Stimulated activated naive CD8-positive, alpha-beta T cell treated with anti-CD3 and anti-CD28 coated beads, Interleukin-15, Interleukin-2, amounts not matched to agents 100 U/mL and 50 U/mL, for 24 hours (primary cell): ENCODE measurements around the gene ECD.
"Not testable (repeated sequence)": the region's sequence is repeated elsewhere in the genome, so short reads cannot be mapped to it uniquely, and the experiment has no call there.

ENCODE experiments used
- ATAC-seq: fragments of 150-1000 bp; cut with Tn5 transposase; one replicate; pipeline ENCODE4 v1.10.0; 2021
- DNase-seq: peaks from one replicate; pipeline ENCODE4 v3.0.0; 2021

ECD gene

DNA sequence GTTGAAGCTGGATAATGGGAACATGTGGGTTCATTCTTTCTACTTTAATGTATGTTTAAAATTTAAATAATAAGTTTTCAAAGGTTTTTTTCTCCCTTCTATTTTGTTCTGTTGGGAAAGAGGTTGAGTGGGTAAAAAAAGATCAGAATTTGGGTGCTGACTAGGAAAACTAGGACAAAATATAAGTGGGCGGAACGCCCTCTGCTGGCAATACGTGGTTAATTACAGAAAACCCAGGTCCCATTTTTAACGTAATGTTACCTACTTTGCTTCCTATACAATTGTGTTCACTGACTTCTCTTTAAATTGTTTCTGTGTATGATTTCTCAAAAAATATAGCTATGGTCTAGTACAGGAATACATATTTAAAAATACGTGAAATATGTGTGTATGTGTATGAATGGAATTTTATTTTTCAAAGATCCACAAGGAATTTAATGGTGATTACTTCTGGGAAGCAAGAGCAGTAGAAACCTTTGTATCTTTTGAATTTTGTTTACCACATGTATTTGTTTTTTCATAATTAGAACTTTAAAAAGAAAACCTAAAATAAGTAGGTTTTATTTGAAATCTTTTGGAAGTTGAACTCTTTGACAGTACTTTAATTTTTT, 8.7 kb downstream of the ECD start:
- ATAC-seq (no peak), DNase-seq (peak; percentile 64)

DNA sequence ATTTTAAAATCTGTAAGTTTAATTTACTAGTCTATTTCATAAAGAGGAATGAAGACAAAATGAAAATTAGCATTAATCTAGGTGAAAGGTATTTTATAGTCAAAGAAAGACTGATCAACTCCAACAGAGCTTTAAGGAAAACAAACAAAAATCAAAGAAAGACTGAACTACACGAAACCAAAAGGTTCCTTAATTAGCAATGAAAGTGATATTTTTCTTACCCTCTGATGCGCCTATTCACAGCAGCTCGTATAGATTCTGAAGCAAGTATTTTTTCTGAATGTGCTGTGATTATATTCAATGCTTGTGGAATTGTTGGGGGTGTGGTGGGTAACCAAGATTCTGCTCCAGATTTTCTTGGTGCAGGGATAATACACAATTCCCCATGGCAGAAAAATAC, 11.8 kb downstream of the ECD start:
- ATAC-seq (no peak), DNase-seq (no peak)

DNA sequence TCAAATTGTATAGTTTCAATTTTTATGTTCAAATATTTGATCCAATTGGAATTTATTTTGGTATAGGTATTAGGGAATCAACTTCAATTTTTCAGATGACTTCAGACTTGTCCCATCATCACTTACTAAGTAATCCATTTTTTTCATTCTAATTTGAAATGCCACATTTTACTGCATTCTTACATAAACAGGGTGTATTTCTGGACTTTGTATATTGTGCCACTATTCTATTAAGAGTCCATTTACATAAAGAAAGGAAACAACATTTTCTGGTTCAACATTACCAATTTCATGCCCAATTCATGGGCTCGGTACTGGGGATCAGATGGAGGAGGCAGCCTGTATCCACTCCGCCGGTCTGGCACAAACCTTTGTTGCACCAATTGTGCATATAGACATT, 15.8 kb downstream of the ECD start:
- ATAC-seq (no peak), DNase-seq (no peak)

DNA sequence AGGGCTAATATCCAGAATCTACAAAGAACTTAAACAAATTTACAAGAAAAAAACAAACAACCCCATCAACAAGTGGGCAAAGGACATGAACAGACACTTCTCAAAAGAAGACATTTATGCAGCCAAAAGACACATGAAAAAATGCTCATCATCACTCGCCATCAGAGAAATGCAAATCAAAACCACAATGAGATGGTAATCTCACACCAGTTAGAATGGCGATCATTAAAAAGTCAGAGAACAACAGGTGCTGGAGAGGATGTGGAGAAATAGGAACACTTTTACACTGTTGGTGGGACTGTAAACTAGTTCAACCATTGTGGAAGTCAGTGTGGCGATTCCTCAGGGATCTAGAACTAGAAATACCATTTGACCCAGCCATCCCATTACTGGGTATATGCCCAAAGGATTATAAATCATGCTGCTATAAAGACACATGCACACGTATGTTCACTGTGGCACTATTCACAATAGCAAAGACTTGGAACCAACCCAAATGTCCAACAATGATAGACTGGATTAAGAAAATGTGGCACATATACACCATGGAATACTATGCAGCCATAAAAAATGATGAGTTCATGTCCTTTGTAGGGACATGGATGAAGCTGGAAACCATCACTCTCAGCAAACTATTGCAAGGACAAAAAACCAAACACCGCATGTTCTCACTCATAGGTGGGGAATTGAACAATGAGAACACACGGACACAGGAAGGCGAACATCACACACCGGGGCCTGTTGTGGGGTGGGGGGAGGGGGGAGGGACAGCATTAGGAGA, 17.0 kb downstream of the ECD start:
- not testable (repeated sequence) for ATAC-seq, DNase-seq

DNA sequence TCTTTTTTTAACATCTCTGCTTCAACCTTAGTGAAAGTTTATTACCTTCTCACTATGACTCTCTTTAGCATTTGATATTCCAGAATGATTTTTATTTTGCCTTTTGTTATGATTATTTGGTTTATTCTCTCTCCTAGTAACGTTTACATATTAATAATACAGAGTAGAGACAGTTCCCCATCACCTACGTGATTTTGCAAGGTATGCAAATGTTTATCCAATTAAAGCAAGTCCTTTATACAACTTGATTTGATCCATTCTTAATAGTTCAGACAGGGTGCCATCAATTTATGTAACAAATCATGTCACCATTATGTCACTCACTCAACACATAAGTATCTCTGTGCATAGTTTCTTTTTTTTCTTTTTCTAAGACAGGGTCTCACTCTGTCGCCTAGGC, 26.2 kb downstream of the ECD start:
- DNase-seq: no peak
- no peak for ATAC-seq

DNA sequence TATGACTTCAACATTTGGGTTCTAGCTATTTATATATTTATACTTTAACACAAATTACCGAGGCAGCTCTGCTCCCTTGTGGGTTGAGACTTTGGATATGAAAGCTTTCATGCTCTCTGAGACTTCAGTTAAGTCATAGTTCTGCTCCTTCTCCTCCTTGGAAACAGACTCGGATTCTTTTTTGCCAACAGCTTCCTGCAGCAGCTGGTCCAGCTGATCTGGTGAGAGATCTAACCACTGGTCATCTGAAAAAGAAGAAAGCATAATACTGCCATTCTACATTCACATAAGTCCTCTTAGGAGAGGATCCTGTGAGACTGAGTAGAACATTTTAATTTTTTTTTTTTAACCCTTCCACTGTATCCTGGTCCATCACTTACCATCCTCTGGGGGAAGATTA, 28.6 kb downstream of the ECD start:
- ATAC-seq: no peak

DNA sequence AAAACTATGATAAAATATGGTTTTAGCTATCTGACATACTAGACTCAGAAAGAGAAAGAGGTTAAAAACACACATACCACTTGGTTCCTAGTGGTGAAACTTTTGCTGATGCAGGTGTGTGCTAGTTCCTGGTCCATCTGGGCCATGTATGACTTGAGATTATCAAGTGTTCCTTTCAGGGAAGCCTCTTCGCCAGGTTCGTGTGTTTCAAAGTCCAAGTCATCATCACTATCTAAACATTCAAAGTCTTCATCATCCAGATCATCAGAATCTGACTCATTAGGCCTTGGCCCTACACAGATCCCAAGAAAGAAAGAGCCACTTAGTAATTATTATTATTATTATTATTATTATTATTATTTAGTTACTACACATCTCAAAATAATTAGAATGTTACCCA, 31.2 kb downstream of the ECD start:
- DNase-seq: no peak
- no peak for ATAC-seq

More for the DNA sequence above, 28.6 kb downstream of the ECD start:
- DNase-seq: no peak

DNA sequence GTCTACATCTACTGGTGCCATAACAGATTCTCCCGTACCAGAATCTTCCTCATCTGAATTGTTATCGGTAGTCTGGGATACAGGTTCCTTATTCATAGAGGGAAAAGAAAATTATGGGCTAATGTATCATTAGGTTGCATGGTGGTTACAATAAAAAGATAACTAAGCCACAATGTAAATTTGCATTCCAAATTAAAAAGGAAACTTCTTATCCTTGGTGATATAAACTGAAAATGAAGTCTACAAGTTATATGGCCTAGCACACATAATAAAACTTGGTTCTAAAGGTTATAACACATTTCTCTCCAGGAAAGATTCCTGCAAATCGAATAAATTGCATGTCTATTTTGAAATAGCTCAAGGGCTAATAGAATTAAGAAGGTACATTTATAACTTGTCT, 33.1 kb downstream of the ECD start:
- DNase-seq: no peak
- ATAC-seq: no peak

DNA sequence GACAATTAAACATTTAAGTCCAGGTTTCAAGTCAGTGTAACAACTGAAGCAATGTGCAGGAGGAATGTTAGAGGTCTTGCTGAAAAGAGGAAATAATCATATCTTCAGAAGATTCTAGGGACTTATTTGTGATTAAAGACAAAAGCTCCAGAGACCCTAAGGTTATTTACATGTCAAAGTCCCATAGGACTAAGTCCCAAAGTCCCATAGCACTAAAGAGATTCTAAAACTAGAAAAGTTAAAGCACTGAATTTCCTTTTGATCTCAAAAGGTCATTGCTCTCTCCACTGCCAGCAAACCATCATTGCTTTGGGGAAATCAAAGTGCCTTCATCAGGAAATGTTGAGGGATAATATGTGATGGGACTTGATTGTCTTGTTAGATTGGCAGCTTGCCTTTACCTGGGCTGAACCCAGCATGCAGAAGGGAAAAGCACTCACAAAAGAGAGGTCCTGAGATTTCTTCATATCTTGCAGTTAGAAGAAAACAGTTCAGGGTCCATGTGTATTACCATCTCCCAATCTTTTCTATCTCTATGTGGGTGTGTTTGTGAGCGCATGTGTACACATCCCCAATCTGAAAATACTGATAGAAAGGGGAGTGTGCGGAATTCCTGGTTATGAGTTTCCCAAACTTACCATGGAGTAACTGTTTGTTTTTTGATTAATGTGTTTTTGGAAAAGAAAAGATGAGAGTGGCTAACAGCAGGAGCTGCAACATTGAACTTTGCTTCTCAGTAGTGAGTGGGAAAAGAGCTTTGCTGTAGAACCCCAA, 35.7 kb downstream of the ECD start:
- DNase-seq (no peak), ATAC-seq (no peak)

DNA sequence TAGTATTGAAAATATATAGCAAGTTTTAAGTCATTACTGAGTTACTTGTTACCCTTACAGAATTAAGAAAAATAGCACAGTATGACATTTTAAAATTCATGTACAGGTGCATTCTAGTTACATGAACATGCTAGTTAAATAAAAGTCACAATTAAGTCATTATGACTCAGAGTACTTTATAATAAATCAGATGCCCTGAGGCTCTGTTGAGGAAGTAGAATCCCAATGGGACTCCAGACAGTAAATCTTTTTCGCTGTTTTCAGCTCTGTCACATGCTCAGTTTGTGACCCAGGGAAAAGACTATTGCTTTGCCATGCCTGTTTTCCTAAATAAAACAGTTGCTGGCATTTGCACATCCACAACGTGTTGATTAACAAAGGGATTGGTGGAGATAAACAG, 36.5 kb downstream of the ECD start:
- ATAC-seq: no peak
- no peak for DNase-seq

DNA sequence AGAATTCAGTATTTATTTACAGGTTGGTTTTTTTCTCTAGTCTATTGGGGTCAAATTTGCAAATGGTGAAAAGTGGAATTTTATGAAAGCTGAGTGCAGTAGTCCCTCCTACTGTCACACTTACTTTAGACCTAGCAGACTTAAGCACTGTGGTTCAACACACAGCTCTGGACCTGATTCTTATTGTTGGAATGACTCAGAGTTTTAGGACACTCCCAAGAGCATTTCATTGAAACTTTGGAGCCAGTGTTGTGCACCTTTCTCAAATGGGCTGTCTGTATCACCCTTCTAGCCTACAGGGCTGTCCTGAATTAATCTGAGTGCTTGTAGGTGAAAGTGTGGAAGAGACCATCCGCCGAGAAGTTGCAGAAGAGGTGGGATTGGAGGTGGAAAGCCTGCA, 41.5 kb downstream of the ECD start:
- no peak for DNase-seq
- no peak for ATAC-seq

DNA sequence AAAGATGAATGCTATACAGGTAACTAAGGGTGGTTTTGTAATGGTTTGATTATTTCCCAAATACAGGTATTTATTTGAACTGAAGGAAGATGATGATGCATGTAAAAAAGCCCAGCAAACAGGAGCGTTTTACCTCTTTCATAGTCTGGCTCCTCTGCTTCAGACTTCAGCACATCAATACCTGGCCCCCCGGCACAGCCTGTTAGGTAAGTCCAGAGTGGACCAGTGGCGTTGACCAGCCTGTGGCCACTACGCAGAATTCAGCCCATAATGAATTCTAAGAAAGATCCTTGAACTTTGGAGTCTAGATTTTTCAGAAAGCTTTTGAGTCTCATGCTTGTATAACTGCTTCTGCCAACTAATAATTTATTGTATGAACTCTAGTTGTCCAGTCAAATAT, 47.9 kb downstream of the ECD start:
- DNase-seq: no peak
- ATAC-seq: no peak

DNA sequence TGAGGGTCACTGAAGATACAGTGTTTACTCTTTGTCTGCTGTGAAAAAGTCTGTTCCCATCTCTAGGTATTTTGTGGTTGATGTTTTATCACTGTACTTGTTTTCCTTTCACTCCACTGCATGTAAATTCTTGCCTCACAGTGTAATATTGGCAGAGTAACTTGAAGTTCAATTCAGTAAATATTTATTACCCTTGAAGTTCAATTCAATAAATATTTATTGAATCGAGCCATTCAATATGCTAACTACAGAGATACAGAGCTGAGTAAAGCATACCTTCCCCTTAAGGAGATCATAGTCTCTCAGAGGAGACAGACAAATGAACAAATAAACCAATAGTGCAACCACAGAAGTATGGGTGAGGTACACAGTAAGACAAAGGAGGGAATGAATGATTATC, 48.4 kb downstream of the ECD start:
- no peak for DNase-seq
- no peak for ATAC-seq

DNA sequence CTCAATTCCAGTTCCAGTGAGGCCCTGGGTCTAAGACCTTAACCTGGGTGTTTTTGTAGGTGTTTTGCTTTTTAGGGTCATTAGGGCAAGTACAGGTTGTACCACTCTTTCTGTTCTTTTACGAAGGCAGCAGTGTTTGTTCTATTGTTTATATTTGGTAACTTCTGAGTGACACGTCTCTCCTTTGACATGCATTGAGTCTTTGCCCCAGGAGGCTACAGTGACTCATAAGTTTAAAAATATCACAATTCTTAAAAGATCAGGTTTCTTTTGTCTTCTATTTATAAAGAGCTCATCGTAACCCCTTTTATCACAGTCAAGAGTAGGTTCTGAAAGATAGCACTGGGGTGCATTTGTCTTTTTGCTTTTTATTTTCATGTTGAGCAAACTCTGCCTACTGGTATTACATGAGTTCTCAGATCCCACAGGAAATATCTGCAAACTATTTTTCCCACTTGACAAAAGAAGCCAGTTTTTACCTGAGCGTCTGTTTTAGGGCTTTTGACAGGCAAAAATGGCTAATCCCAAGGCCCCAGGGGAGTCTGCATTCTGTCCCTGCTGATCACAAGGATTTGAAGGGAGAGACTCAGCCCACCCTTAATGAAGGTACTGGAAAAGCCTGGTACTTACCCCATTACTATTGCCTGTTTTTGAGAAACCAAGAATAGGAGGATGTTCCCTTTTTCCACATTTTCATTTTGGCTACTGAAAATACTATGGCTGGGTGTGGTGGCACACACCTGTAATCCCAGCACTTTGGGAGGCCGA, 49.6 kb downstream of the ECD start:
- ATAC-seq (no peak), DNase-seq (no peak)

DNA sequence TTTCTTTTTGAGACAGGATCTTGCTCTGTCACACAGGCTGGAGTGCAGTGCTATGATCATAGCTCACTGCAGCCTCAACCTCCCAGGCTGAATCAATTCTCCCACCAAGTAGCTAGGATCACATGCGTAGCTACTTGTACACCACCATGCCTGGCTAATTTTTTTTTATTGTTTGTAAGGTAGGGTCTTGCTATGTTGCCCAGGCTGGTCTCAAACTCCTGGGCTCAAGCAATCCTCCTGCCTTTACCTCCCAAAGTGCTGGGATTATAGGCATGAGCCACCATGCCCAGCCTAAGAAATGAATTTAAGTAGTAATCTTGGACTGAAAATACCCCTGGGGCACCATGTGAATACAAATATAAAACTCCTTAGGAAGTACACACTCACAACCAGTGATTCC, 51.8 kb downstream of the ECD start:
- no peak for ATAC-seq
- DNase-seq: no peak

DNA sequence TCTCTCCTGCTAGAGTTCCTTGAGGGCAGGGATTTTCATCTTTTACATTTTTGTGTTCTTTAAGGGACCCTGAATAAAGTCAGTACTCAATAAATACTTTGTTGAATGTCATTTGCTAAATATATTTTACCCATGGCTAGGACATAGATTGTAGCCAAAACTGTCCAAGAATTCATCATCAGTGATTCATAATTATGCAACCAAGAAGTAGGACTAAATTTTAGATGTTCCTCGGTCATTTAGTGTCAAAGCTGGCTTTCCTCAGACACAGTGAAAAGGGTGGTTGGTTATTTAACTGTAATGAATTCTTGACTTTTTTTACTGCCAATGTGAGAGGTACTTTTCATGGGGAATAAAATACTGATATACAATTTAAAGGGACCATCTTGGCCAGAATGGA, 54.3 kb downstream of the ECD start:
- DNase-seq: no peak
- ATAC-seq: no peak

DNA sequence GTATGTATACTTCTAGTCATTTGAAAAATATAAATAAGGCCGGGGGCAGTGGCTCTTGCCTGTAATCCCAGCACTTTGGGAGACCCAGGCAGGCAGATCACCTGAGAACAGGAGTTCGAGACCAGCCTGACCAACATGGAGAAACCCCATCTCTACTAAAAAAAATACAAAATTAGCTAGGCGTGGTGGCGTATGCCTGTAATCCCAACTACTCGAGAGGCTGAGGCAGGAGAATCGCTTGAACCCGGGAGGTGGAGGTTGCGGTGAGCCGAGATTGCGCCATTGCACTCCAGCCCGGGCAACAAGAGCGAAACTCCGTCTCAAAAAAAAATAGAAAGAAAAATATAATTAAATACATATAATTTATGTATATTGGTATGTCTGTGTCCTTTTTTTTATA, 55.8 kb downstream of the ECD start:
- not testable (repeated sequence) for ATAC-seq

DNA sequence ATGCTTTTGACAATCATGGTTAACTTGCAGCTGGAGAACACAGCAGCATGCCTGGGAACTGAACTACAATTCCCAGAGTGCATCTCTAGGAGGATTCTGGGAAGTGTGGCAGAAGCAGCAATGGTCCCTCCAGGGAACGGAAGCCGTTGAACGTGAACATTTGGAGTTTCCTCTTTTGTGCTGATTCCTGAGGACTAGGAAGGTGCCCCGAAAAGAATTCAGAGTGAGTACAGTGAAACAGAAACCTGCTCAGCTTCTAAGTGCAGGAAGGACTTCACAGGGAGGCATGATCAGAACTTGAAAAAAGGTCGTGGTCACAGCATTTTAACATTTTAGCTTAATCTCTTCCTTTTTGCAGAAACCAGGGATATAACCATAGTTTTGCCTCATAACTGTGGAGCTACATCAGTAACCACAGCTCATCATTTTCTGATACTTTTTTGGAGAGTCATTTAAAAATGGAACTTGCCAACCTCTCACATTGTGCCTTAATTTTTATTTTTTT, 57.4 kb downstream of the ECD start, which contains the start of gene NUDT13:
Gene NUDT13 (plus strand): TSS at position 111 of the 505 bp plus-strand sequence. CDS start 3,911 bp downstream, outside the sequence.
- ATAC-seq: peak; percentile 85
- DNase-seq: peak; percentile 41

More for the DNA sequence above, 55.8 kb downstream of the ECD start:
- DNase-seq: not testable (repeated sequence)

DNA sequence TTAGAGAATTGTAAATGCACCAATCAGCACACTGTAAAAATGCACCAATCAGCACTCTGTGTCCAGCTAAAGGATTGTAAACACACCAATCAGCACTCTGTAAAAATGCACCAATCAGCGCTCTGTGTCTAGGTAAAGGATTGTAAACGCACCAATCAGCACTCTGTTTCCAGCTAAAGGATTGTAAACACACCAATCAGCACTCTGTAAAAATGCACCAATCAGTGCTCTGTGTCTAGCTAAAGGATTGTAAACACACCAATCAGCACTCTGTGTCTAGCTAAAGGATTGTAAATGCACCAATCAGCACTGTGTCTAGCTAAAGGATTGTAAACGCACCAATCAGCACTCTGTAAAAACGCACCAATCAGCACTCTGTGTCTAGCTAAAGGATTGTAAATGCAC, 58.6 kb downstream of the ECD start:
- ATAC-seq, DNase-seq: not testable (repeated sequence)

DNA sequence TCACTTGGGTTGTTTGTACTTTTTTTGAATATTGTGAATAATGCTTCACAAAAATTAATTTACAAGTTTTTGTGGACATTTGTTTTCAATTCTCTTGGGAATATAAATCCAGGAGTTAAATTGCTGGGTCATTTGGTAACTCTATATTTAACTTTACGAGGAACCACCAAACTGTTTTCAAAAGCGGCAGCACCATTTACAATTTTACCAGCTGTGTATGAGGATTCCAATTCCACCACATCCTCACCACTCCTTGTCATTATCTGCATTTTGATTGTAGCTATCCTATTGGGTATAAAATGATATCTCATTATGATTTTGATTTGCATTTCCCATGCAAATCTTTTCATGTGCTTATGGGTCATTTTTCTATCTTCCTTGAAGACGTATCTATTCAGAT, 61.5 kb downstream of the ECD start:
- no peak for DNase-seq
- no peak for ATAC-seq

DNA sequence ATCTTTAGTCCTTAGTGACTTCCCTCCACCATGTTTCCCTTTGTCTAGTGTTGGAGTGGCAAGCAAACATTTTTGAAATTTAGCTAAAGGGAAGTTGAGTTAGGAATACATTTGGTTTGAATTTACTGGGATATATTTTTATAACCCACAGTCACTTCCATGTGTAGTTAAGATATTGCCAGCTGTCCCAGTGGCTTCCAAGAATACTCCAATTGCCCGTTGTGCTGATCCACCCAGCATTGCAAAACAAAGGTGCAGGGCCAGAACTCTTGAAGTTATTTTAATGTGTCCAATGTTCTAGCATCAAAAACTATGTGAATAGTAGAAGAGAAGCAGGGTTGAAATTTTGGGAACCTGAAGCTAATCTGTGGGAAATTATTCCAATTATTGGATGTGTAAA, 68.7 kb downstream of the ECD start:
- DNase-seq (no peak), ATAC-seq (no peak)

DNA sequence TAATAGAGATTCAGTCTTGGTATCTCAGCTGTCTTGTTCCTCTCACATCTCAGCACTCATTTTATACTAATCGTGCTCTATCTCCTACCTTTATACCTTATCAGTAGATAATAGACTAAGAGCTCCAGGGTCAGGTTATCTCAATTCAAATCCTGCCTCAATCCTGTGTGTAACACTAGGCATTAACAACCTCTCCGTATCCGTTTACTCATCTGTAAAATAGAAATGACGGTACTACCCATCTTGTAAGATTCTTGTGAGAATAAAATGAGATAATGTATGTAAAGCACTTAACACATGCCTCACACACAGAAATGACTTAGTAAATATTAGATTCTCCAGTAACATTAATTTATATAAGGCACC, 70.5 kb downstream of the ECD start:
- DNase-seq: no peak
- ATAC-seq: no peak
